Measurements from ENCODE around the gene TRMT112. TPM values are rescaled to one million over a fixed set of nuclear protein-coding genes. Genes with fewer than 3 reads are reported as not detected.

TRMT112 gene
- total and polyA plus RNA-seq, 4 donors, result 52.5 to 137 (median 131) TPM

GRCh38 chr11:64356498-64357411, 39.4 kb upstream of the TRMT112 start:
- no peak for TF ChIP-seq HNF4G (IDR thresholded peaks at IDR 0.05)
- TF ChIP-seq JUND (IDR thresholded peaks at IDR 0.05), result no peak
- no peak for TF ChIP-seq REST (IDR thresholded peaks at IDR 0.05)
- TF ChIP-seq CTCF (IDR thresholded peaks at IDR 0.05; ENCODE audit: low read depth, low read length, missing input control), result no peak
- TF ChIP-seq HNF4A (conservative IDR thresholded peaks at IDR 0.05), result no peak
- TF ChIP-seq FOXA2 (IDR thresholded peaks at IDR 0.05), result no peak

GRCh38 chr11:64355078-64355940, 38.0 kb upstream of the TRMT112 start:
- H3K36me3 ChIP-seq (ENCODE audit: control insufficient read depth in 4 of 4, insufficient read depth in 3 of 4, low read depth in 1 of 4, low read length in 3 of 4), result no peaks in the 10 kb centered on the region
- no peak for TF ChIP-seq YY1 (IDR thresholded peaks at IDR 0.05)
- peak in 1 of 2 donors; percentile 12 for TF ChIP-seq HNF4A (conservative IDR thresholded peaks at IDR 0.05)
- TF ChIP-seq GABPA (IDR thresholded peaks at IDR 0.05 in 1 of 2, conservative IDR thresholded peaks at IDR 0.05 in 1 of 2), result peak in 1 of 2 donors; percentile 41
- TF ChIP-seq FOXA2 (IDR thresholded peaks at IDR 0.05), result no peak
- TF ChIP-seq RXRA (IDR thresholded peaks at IDR 0.05), result peak in 1 of 2 donors; percentile 11
- TF ChIP-seq NR2F2 (IDR thresholded peaks at IDR 0.05), result peak; percentile 42
- peak; percentile 85 to 86 for TF ChIP-seq RAD21 (IDR thresholded peaks at IDR 0.05)
- no peak for TF ChIP-seq SP1 (IDR thresholded peaks at IDR 0.05)
- TF ChIP-seq HNF4G (IDR thresholded peaks at IDR 0.05), result no peak
- no peak for TF ChIP-seq TAF1 (conservative IDR thresholded peaks at IDR 0.05)
- no peak for TF ChIP-seq FOXA1 (IDR thresholded peaks at IDR 0.05)
- no peak for TF ChIP-seq ZBTB33 (IDR thresholded peaks at IDR 0.05)
- peak in 1 of 2 donors; percentile 81 for TF ChIP-seq JUND (IDR thresholded peaks at IDR 0.05)
- TF ChIP-seq REST (IDR thresholded peaks at IDR 0.05), result no peak
- TF ChIP-seq ATF3 (IDR thresholded peaks at IDR 0.05), result peak; percentile 77

More at GRCh38 chr11:64356498-64357411, 39.4 kb upstream of the TRMT112 start:
- H3K9ac ChIP-seq (ENCODE audit: low read depth in 1 of 2, low read length in 2 of 2), result no peak overlapping the region
- peaks cover 0 to 8% (median 1%) of the 10 kb centered on the region in 4 donors for H3K36me3 ChIP-seq (ENCODE audit: control insufficient read depth in 4 of 4, insufficient read depth in 3 of 4, low read depth in 1 of 4, low read length in 3 of 4)
- no peak overlapping the region for H3K4me3 ChIP-seq (ENCODE audit: low read depth in 1 of 3, low read length in 3 of 3)
- peaks cover 9 to 39% (median 24%) of the 10 kb centered on the region in 4 donors for H3K4me1 ChIP-seq (ENCODE audit: control insufficient read depth in 4 of 4, insufficient read depth in 4 of 4, low read length in 3 of 4)
- H3K27me3 ChIP-seq (ENCODE audit: control insufficient read depth in 4 of 4, insufficient read depth in 4 of 4, low read length in 3 of 4), result no peaks in the 10 kb centered on the region
- H3K9me3 ChIP-seq (ENCODE audit: control insufficient read depth in 4 of 4, low read length in 3 of 4), result no peaks in the 10 kb centered on the region
- 90% methylated on average over 25 of the region's 25 CpGs for WGBS
- no peak overlapping the region for H3K27ac ChIP-seq (ENCODE audit: low read depth in 1 of 2, low read length in 2 of 2)
- DNase-seq (ENCODE audit: low spot score), result no peak

More at GRCh38 chr11:64355078-64355940, 38.0 kb upstream of the TRMT112 start:
- Histone ChIP-seq H3K4me3 (ENCODE audit: low read depth in 1 of 3, low read length in 3 of 3) (peak overlapping the region in 1 of 3 donors; percentile 35), H3K9me3 (ENCODE audit: control insufficient read depth in 4 of 4, low read length in 3 of 4) (no peaks in the 10 kb centered on the region), H3K4me1 (ENCODE audit: control insufficient read depth in 4 of 4, insufficient read depth in 4 of 4, low read length in 3 of 4) (peaks cover 9 to 38% (median 23%) of the 10 kb centered on the region in 4 donors), H3K27ac (ENCODE audit: low read depth in 1 of 2, low read length in 2 of 2) (peak overlapping the region; percentile 9 to 54), H3K27me3 (ENCODE audit: control insufficient read depth in 4 of 4, insufficient read depth in 4 of 4, low read length in 3 of 4) (no peaks in the 10 kb centered on the region), H3K9ac (ENCODE audit: low read depth in 1 of 2, low read length in 2 of 2) (peak overlapping the region in 1 of 2 donors; percentile 11)
- WGBS, result 19% methylated on average over 23 of the region's 23 CpGs
- DNase-seq (ENCODE audit: low spot score), result peak; percentile 72

Data from liver (tissue), 9 donors.